ENCODE measurements around the gene NRN1L.

The NRN1L gene

DNA sequence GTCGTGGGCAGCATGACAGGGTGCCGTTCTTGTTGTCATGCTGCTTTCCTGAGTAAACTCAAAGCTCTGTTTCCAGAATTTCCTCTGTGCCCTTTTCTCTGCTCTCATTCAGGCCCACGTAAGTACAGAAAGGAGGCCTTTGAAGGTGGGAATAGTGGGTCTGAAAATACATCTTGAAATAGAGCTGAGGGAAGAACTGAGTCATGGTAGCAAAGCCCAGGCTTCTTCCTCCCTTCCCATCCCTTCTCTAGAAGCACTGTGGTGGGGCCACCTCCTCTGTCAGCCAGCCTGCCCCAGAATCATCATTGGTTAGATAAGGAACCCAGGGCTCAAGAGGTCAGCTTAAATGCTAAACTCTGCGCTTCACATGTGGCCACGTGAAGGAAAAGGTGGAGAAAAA is 37.5 kb downstream of the NRN1L start:
- no peak for DNase-seq

DNA sequence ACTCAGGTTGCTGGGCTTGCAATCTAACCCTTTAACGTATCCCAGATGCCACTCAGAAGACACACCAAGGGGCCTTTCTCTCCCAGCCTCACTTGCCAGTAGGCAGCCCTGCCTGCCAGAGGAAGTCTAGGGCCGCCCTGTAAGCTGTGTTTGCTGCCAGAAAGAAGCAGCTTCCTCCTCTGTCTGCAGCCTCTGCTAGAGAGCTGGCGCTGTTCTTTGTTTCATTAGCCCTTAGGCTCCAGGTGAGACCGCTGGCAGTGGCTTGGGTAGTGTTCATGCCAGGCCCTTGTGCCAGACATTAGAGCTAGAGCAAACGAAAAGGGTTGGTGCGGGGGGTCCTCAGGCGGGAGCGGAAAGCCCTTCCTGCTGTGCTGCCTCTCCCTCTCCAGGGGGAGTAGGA is 38.1 kb downstream of the NRN1L start:
- no peak for DNase-seq

DNA sequence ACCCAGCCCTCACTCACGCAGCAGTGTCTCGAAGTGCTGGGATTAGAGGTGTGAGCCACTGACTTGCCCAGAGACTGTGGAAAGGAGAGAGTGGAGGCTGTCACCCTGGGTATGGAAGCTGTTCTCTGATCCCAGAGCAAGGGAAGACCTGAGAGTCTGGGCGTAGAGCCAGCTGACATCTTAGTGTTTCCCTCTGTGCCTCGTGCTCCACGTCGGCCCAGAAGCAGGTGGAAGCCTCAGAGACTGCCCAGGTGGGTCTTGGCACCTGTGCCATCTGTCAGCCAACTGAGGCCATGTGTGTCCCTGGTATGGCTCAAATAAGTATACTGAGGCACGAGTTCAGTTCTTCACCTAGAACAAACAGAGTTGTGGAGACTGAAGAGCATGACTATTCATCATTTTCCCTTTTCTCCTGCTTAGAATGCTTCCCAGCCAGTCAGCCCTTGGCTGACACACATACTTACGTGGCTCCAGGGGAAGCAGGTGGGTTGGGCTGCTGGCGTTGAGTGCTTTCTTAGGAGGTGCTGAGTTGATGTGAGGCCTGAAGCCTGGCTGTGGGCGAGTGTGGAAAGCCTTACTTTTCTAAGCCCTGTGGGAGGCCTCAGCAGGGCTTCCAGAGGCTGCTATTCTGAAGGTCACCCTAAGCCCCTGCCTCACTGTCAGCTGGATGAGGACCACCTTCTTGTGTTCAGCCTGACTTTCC is 38.9 kb downstream of the NRN1L start:
- DNase-seq, result no peak

DNA sequence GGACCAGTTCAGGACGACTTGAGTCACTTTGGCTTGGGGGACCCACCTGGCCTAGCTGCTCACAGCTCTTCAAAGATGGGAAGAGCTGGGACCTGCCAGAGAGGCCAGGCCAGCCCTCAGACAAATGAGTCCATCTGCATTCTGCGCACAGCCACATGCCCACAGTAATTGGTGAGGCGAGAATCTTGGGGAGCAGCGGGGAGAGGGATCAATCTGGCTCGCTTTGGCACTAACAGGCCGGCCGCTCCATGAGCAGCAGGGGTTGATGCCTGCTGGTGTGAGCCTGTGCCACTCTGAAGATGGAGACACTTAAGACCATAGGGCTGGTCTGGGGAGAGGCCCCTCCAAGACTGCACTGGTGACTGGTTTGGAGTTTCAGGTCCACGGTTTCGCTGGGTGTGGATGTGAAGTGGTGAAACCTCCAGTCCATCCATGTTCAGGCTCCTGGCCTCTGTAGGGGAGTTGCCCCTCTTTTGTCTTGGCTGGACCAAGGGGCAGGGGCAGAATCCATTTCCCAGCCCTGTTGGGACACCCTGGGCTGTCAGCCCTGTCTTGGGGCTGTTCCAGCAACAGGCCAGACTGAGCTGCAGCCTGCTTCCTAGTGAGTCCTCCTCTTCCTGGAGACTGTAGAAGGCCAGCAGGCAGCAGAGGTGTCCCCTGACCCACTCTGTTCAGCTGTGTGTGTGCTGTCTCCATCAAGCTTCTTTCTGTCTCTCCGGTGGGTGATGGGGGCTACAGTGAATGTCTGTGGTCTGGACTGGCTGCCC is 39.6 kb downstream of the NRN1L start:
- DNase-seq, result no peak

DNA sequence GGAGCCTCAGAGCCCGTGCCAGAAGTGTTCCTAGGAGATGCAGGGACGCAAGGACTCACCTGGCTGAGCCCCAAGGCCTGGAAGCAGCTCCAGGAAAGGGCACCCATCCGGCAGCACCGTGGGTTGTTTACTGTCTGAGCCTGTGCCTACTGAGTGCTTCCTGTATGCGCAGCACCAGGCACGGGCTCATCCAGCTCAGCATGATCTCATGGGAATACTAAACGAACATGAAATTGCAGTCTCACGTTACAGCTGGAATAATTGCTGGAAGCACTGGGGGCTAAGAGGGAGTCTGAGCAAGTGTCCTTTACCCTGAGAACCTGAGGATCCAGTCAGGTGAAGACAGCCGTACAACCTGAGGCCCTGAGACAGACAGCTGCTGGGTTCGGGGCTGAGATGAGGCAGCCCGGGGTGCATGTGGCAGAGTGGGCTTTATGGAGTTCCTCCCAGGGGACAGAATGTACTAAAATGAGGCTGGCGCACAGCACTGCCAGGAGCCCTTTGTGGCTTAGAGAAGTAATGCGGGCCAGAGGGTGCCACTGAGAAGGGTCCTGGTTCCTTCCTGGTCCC is 41.6 kb downstream of the NRN1L start:
- no peak for DNase-seq

DNA sequence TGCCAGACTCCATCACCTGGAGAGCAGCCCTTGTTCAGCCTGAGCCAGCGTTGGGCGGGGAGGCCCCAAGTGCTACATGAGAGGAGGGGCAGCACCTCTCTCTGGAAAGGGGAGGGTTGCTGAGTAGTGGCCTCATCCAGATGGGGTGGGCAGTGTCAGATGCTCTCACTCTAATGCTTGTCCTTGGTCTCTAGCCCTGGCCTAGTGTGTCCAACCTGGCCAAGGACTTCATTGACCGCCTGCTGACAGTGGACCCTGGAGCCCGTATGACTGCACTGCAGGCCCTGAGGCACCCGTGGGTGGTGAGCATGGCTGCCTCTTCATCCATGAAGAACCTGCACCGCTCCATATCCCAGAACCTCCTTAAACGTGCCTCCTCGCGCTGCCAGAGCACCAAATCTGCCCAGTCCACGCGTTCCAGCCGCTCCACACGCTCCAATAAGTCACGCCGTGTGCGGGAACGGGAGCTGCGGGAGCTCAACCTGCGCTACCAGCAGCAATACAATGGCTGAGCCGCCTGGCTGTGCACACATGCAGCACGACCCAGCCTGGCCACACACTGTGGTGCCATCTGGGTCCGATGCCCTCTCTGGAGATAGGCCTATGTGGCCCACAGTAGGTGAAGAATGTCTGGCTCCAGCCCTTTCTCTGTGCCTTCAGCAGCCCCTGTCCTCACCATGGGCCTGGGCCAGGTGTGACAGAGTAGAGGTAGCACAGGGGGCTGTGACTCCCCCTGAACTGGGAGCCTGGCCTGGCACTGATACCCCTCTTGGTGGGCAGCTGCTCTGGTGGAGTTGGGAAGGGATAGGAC is 42.7 kb downstream of the NRN1L start:
- no peak for DNase-seq

DNA sequence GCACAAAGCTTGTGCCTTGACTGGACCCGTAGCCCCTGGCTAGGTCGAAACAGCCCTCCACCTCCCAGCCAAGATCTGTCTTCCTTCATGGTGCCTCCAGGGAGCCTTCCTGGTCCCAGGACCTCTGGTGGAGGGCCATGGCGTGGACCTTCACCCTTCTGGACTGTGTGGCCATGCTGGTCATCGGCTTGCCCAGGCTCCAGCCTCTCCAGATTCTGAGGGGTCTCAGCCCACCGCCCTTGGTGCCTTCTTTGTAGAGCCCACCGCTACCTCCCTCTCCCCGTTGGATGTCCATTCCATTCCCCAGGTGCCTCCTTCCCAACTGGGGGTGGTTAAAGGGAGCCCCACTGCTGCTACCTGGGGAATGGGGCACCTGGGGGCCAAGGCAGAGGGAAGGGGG is 43.5 kb downstream of the NRN1L start:
- DNase-seq, result no peak

DNA sequence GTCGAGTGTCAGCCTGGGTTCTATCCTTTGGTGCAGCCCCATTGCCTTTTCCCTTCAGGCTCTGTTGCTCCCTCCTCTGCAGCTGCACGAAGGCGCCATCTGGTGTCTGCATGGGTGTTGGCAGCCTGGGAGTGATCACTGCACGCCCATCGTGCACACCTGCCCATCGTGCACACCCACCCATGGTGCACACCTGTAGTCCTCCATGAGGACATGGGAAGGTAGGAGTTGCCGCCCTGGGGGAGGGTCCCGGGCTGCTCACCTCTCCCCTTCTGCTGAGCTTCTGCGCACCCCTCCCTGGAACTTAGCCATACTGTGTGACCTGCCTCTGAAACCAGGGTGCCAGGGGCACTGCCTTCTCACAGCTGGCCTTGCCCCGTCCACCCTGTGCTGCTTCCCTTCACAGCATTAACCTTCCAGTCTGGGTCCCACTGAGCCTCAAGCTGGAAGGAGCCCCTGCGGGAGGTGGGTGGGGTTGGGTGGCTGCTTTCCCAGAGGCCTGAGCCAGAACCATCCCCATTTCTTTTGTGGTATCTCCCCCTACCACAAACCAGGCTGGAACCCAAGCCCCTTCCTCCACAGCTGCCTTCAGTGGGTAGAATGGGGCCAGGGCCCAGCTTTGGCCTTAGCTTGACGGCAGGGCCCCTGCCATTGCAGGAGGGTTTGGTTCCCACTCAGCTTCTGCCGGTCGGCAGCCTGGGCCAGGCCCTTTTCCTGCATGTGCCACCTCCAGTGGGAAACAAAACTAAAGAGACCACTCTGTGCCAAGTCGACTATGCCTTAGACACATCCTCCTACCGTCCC is 44.1 kb downstream of the NRN1L start:
- peak; percentile 72 for DNase-seq

DNA sequence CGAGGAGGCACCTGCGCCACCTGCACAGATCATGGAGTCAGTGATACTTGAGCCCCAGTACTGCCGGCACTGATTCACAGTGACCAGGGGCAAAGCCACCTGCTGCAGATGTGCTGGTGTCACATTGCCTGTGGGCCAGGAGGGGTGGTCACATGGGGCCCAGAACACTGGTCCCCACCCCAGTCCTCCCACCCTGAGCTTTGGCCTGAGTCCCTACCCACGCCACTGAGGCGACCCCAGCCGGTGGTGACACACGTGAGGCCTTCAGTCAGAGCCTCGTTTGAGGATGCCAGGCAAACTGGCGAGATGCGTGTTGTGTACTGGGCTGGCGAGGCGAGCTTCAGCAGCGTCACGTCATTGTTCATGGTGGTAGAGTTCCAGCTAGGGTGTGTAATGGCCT is 45.5 kb downstream of the NRN1L start:
- no peak for DNase-seq

DNA sequence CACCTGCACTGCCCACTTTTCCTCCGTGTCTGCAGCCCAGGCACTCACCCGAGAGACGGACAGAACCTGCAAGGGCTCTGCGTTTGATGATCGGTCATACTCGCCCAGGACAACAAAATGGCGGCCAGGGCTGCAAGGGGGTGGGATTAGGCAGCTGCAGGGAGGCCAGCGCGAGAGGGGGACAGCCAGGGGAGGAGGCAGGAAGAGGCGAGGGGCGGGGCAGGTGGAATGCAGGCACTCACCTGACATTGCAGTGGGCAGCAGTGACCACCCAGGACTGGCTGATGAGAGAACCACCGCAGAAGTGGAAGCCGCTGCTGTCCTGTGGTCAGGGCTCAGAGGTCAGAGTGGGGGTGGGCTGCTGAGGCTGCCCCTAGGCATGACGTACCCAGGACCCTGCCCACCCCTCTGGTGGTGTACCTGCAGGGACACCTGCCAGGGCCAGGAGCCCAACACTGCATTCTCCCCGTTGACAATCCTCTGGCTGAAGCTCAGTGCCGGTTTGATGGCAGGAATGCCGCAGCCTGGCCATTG is 46.1 kb downstream of the NRN1L start:
- DNase-seq, result no peak

DNA sequence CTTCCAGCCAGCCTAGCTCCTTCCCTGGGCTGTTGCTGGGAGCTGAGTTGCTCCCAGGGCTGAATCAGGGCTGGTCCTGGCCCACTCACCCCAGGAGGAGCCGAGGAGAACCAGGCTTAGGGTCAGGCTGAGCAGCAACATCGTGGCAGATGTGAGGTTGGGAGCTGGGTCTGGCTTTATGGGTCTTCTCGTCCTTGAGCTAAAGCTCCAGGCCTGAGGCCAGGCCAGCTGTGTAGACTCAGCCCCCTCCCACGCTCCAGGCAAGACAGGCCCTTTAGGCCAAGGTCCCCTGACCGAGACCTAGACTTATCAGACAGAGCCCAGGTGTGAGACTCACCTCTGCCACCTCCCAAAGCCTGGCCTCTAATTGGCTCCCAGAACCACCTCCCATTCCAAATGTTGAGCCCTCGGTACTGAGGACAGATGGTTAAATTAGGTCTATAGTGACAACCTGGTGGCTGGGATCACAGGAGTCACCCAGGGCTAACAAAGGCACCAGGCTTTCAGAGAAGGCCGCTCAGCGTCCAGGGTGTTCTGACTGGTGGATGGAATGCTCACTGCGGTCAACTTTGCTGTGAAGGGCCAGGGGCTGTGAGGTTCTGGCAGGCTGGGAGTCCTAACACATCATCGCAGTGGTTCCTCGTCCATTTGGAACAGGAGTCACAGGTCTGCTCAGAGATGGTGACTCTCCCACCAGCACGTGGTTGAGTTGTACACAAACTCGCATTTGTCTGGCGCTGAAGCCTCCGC is 47.2 kb downstream of the NRN1L start, which contains the start of gene CTRL:
TSS of gene CTRL (minus strand) at position 151 of the 750 bp plus-strand sequence. CDS start at position 141, 10 bp downstream.
- no peak for DNase-seq

DNA sequence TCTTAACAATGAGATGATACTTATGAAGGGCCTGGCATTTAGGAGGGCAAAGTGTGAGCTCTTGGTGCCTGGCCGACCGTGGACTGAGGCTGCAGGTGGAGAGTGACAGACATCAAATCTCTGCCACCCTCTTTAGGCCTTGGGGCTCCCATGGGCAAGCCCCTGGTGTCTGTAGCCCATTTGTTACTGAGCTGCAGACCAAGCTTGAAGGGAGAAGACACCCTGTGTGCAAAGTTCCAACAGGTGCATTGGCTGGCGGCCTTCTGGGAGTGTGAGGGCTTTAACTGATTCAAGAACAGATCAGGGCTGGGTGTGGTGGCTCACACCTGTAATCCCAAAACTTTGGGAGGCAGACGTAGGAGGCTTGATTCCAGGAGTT is 47.8 kb downstream of the NRN1L start:
- DNase-seq, result no peak

DNA sequence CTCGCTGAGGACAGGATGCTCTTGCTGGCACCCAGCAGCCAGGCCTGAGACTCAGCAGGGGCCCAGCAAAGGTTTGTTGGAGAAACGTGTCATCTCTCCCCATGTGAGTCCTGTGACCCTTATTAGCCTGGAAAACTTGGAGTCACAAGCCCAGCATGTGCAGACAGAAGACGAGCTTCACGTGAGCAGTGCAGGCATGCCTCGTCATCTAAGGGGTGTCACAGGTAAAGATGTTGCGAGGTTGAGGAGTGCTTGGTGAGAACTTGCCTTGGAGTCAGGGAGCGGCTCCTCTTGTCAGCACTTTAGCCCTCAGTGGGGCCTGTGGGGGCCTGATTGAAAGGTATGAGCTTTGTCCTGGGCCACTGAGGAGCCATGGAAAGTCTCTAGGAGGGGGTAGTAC is 49.1 kb downstream of the NRN1L start:
- no peak for DNase-seq

DNA sequence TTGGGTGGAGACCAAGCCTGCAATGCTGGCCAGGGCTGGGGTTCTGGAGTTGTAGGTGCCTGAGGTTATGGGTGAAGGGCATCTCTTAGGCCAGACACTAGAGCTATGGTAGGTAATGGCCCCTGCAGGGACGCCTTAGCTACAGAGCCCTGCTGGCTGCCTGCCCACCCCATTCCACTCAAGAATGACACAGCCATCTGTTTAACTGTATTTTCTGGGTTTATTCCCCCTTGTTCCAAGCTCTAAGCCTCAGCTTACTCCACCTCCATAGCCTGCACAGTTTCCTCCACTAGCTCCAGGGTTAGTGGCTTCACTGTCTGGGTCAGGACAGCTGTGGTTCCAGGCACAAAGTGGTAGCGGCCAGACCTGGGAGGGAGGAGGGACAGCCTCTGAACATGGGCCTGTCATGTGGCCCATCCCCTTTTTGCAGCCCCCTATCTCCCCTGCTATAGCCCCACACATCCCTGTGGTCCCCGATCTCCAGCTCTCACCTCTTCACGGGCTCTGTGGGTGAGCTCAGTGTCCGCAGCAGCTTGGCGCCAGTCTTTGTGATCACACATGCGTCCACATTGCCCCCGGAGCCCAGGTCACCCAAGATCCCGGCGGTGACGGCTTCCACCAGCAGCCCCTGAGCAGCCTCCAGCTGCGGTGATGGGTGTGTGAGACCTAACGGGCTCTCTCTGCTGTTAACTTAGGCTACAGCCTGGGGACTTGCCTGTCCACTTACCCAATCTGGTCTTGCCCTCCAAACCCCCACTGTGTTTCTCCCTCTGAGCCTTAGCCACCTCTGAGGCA is 49.8 kb downstream of the NRN1L start:
- no peak for DNase-seq

DNA sequence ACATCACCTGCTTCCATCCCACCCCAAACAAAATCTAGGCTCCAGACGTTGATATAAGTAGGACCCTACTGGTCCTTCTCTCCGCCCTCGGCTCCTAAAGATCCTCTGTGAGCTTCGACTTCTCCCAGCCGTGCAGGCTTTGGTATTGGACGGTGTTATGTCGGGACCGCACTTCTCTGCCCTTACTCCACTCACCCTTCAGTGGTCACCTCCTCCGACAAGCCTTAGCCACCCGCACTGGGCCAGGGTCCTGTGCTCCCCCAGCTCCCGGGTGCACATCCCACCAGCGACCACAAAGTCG is 50.4 kb downstream of the NRN1L start:
- no peak for DNase-seq

DNA sequence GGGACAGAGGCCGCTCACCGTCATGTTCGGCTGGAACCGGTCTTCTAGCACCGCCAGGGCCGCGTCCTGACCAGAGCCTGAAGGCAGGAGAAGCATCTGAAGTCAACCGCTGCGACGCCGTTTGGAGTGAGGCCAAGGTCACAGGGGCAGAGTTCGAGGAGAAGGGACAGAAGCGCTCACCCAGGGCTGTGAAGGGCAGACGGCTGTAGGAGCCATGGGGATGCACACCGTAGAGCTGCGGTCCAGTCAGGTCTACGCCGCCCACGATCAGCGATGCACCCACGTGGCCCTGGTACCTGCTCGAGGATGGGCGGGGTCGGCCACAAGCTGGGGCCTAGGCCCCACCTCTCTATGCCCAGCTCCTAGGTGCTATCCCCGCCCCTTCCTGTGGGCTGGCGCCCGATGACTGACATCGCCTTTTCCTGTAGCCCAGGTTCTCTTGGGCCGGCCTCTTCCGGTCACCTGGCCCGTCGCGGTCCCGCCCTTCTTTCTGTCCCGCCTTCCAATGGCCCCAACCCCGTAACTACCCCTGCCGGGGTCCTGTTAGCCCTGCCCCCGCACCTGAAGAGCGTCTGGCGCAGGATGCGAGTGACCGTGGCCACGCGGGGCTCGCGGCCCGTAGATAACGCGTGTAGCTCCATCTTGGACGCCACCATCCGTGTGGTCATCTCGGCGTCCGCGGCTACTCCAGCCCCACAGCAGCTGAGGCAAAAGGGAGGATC is 50.9 kb downstream of the NRN1L start:
- peak; percentile 97 for DNase-seq
